Measurements from ENCODE around the gene KLHL30.

KLHL30 gene

DNA sequence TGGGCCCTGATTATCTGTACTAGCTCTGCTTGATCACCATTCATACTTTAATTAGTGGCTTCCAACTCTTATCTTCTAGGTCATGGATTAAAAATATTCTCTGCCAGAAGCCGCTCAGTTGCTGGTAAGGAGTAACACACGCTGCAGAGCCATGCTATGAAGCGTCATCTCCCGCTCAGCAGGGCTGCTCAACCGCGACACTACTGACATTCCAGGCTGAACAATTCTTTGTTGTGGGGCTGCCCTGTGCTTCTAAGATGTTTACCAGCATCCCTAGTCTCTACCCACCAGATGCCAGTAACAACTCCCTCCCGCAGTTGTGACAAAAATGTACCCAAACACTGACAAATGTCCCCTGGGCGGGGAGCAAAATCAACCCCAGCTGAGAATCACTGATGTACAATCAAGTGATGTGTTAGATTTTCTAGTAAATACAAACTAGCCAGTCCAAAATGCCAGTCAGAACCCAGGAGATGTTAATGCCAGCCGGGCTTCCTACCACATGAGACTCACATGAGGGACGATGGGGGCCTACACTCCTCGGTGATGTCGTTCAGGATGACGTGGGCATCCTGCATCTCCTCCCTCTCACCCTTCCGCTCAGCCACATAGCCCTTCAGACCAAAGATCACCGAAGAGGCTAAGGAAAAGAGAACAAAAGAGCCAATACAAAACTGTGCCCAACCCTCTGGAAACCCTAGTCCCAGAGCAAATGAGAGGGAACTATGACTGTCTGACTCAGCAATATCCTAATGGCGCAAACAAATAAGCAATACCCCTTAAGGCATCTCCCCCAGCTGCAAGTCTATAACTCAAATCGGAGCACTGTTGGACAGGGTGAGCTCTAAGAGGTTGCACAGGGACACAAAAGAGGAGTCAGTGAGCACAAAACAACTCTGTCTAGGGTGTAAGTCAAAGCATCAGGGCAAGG is 49.4 kb downstream of the KLHL30 start:
- FAIRE-seq = no peak
- TF ChIP-seq POLR2A (IDR thresholded peaks at IDR 0.05; ENCODE audit: low read depth, low read length) = no peak
- DNase-seq (ENCODE audit: insufficient read length, low spot score) = no peak

DNA sequence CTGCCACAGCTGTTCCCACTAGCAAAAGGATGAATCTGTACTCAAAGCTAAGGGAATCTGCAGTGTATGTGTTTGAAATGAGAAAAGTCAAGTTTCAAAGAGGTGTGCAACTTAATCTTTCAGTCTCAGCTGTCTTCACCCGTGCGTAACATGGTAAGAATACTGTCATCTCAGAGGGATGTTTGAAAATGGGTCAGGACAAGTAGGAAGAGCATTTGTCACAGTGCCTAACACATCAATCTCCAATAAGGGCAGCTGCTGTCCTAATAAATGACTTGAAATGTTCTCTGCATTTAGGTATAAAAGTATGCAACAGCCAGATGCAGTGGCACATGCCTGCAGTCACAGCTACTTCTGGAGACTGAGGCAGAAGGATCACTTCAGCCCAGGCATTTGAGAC is 52.0 kb downstream of the KLHL30 start:
- no peak for TF ChIP-seq POLR2A (IDR thresholded peaks at IDR 0.05; ENCODE audit: low read depth, low read length)
- FAIRE-seq (no peak), DNase-seq (ENCODE audit: insufficient read length, low spot score) (no peak)
